Measurements from ENCODE around the gene RHAG.

RHAG gene

GRCh38 chr6:49564552-49564951, 72.1 kb downstream of the RHAG start:
- no peak for DNase-seq (ENCODE audit: low read depth in 2 of 2)

GRCh38 chr6:49563006-49563886, 73.4 kb downstream of the RHAG start:
- DNase-seq (ENCODE audit: low read depth in 2 of 2) = no peak

GRCh38 chr6:49558238-49558637, 78.4 kb downstream of the RHAG start:
- no peak for DNase-seq (ENCODE audit: low read depth in 2 of 2)

- DNase-seq (ENCODE audit: low read depth in 2 of 2) = no peak
These were observed 79.5 kb downstream of the RHAG start for GRCh38 chr6:49557177-49557576.

GRCh38 chr6:49556429-49556837, 80.2 kb downstream of the RHAG start:
- DNase-seq (ENCODE audit: low read depth in 2 of 2) = no peak

- DNase-seq (ENCODE audit: low read depth in 2 of 2) = no peak
These were observed 80.7 kb downstream of the RHAG start for GRCh38 chr6:49555951-49556350.
